ENCODE results near the gene IDH3B.
A peak's percentile ranks its signal among the peaks of the same experiment; 100 is the strongest.
"Not testable (repeated sequence)": the region's sequence is repeated elsewhere in the genome, so short reads cannot be mapped to it uniquely, and the experiment has no call there.

The IDH3B gene

GRCh38 chr20:2663887-2664719 is at the start of gene IDH3B:
TSS of gene IDH3B (minus strand) at chr20:2664216. CDS start at chr20:2664188, 28 bp downstream.
- peak; percentile 84 to 85 for DNase-seq (ENCODE audit: low read depth in 2 of 2)

GRCh38 chr20:2713285-2713684 is 49.3 kb upstream of the IDH3B start:
- DNase-seq (ENCODE audit: low read depth in 2 of 2): no peak

- DNase-seq (ENCODE audit: low read depth in 2 of 2): no peak
These were observed 45.4 kb upstream of the IDH3B start for GRCh38 chr20:2709205-2709981.

GRCh38 chr20:2708665-2709064 is 44.6 kb upstream of the IDH3B start:
- no peak for DNase-seq (ENCODE audit: low read depth in 2 of 2)

GRCh38 chr20:2708073-2708415 is 44.0 kb upstream of the IDH3B start:
- no peak for DNase-seq (ENCODE audit: low read depth in 2 of 2)

- no peak for DNase-seq (ENCODE audit: low read depth in 2 of 2)
These were observed 43.5 kb upstream of the IDH3B start for GRCh38 chr20:2707353-2708072.

- no peak for DNase-seq (ENCODE audit: low read depth in 2 of 2)
These were observed 42.8 kb upstream of the IDH3B start for GRCh38 chr20:2706688-2707352.

- no peak for DNase-seq (ENCODE audit: low read depth in 2 of 2)
These were observed 42.1 kb upstream of the IDH3B start for GRCh38 chr20:2705931-2706645.

GRCh38 chr20:2703716-2704475 is 39.9 kb upstream of the IDH3B start:
- DNase-seq (ENCODE audit: low read depth in 2 of 2): no peak

GRCh38 chr20:2701671-2702081 is 37.7 kb upstream of the IDH3B start:
- DNase-seq (ENCODE audit: low read depth in 2 of 2): no peak

GRCh38 chr20:2700913-2701620 is 37.1 kb upstream of the IDH3B start:
- no peak for DNase-seq (ENCODE audit: low read depth in 2 of 2)

- no peak for DNase-seq (ENCODE audit: low read depth in 2 of 2)
These were observed 35.9 kb upstream of the IDH3B start for GRCh38 chr20:2699775-2700413.

- no peak for DNase-seq (ENCODE audit: low read depth in 2 of 2)
These were observed 34.9 kb upstream of the IDH3B start for GRCh38 chr20:2698912-2699311.

GRCh38 chr20:2698186-2698817 is 34.3 kb upstream of the IDH3B start:
- DNase-seq (ENCODE audit: low read depth in 2 of 2): no peak

GRCh38 chr20:2697768-2698167 is 33.8 kb upstream of the IDH3B start:
- no peak for DNase-seq (ENCODE audit: low read depth in 2 of 2)

GRCh38 chr20:2696646-2697045 is 32.6 kb upstream of the IDH3B start:
- no peak for DNase-seq (ENCODE audit: low read depth in 2 of 2)

GRCh38 chr20:2695984-2696525 is 32.0 kb upstream of the IDH3B start:
- DNase-seq (ENCODE audit: low read depth in 2 of 2): not testable (repeated sequence)

GRCh38 chr20:2695206-2695983 is 31.4 kb upstream of the IDH3B start:
- no peak for DNase-seq (ENCODE audit: low read depth in 2 of 2)

Measured in activated CD8-positive, alpha-beta memory T cell treated with anti-CD3 and anti-CD28 coated beads for 4 hours (primary cell).